NOMO-1 (cell line): ENCODE results near the gene ZDHHC8.

Experiments used
- DNase-seq, 2 experiments: peaks; one replicate each; lab custom pipeline; 2025; ENCODE audit not compliant: unreplicated experiment in 2 of 2; lab: John Stamatoyannopoulos, UW

Gene ZDHHC8

DNA sequence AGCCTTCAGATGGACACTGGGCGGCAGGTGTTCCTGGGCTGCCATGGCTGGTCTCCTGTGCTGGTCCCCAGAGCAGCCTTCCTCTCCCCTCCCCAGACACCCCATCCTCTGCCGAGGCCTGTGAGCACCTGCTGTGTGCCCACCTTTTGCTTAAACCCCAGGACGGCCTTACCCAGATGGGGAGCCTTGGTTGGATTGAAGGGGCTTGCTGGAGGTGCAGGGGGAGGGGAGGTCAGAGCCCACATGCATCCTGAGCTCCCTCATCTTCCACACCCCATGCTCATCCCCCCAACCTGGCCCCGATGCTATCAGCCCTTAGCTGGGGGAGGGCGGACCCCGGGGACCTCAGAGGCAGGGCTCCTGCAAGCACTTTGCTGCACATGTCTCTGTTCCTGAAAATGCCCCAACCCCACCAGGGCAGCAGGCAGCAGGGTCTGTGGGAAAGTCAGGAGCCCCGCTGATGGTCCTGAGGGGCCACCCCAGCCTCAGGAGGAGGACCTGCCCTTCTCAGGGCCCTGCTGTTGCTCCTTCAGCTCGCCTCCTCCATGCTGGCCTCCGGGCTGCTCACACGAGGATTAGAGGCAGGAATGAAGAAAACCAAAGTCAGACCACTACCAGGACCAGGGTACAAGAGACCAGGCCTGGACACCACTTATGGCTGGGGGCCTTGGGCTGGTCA lies 60.8 kb downstream of the ZDHHC8 start:
- DNase-seq: no peak

DNA sequence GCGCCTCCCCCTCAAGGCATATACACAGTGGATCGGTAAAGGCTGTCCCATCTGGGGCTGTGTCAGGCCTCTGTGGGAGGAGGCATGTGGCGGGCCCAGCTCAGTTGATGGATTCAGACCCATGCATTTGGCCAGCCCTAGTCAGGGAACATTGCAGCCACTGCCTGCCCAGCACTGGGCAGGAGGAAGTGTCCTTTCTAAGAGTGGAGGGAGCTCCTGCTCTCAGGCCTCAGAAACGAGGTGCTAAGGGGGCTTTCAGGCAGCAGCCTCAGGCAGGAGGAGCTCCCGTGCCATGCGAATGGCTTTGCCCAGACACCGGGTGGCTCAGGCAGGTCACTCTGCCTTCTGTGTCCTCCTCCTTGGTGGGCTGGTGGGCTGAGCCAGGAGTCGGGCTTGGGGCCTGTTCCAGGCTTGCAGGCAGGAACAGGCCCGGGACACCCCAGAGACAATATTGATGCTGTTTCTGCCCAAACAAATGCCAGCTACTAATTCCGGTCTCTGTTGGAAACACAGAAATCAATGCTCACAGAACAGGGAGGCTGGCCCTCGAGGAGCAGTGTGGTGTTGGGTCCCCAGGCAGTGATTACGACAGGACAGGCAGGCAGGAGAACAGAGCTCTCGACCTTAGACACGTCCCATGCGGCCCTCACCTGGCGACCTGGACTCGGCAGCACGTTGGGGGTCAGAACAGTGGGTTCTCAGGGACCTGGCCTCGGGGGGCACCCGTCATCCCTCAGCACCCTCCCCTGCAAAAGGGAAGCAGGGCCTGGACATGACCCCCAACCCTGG lies 61.6 kb downstream of the ZDHHC8 start:
- no peak for DNase-seq

DNA sequence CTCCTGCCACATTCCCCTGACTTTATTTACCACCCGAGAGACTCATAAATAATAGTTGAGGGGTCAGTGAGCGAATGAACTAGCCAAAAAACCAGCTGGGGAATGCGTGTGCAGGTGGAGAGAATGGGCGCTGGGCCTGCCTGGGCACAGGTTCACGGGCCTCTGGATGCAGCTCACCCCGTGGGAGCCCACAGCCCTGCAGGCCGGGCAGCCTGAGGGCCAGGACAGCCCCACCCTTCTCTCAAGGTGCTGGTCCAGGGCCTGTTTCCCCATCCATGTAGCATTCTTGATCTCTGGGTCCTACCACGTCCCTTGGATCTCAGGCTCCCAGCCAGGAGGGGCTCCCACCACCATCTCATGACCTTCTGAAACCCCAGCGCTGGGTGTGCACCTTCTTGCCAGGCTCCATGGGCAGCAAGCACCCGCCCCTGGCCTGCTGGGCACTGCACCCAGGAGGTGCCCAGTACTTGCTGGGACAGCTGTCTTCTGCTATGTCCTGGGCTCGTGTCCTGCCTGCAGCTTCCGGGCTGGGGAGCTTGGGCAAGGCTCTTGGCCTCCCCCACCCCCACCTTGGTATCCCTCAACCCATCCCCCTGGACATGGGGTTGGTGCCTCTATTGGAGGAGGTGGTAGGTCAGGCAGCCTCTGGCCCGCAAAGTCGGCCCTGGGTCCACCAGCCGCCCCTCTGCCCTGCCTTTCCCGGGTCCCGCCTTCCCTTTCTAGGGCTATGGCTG lies 62.3 kb downstream of the ZDHHC8 start:
- DNase-seq: no peak

DNA sequence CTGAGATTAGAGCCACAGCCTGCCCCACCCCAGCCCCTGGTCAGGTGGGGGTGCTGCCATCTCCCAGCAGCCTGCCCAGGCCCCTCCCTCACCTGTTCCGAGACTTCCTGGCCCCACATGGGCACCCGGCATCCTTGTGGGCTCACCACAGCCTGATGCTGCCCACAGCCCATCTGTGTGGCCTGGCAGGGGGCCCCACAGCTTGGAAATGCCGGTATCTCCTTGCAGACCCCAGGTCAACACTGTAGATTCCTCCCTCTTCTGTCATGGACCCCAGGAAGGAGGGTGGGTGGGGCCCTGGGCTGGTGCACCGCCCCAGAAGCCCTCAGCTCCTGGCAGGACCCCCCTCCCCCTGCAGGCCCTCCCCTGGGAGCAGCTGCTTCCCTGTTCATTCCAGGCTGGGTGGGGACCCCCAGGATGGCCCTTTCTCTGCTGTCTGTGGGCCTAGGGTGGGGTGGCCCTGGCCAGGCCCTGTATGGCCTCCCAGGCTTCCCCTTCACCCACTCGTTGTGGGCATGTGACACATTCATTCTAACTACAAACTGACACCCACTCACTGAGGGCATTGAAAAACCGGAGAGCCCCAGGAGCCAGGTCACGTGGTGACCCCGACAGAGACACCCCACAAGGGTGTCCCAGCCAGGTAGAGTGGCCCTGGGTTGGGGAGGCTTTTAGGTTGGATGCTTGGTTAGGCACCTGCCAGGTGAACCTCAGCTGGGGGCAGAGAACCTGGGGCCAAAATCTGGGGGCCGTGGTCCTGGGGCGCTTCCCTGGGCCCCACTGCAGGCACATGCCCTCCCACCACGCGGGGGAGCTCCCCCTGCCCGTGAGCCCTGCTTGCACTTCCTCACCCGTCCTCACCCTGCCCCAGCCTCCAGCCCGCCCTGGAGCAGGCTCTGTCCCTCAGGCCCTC lies 63.3 kb downstream of the ZDHHC8 start:
- no peak for DNase-seq

DNA sequence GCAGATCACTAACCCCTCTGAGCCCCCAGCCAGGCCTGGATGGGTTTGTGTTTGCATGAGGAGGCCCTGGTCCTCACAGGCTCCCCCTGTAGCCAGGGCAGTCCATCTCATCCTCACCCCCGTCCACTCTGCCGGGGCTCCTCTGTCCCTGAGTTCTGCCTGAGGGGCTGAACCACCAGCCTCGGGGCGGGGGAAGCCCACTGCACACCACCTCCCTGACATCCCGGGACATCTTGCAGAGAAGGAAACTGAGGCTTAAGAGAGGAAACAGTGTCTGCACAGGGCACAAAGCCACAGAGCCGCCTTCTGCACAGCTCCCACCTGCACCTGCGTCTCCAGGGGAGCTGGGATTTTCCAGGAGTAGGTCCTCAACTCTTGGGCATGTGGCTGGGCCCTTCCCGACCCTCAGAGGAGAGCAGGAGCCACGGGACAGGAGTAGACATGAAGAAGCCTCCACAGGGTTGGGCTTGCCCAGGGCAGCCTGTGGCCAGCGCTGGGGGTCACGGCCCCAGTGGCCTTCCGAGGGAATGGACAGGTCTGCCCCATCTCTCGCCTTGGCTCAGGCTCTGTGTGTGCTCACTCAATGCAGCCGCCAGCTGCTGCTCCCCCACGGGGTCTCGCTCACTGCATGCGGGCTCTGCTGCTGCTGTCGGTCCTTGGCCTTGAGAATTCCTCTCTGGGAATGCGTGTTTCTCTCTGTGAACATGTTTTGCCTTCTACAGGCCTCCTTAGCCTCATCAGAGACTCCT lies 64.7 kb downstream of the ZDHHC8 start:
- no peak for DNase-seq
